K562 (cell line): ENCODE measurements around the gene SPATS2L. TPM values are rescaled to one million over a fixed set of nuclear protein-coding genes. Genes with fewer than 3 reads are reported as not detected.

Source experiments
- REST ChIP-seq, 2 experiments: fragments of 450-650 bp; formaldehyde crosslinking in 1 of 2; IDR thresholded peaks; 2 replicates each; pipeline versions ENCODE4 v1.4.0 to v1.6.1; 2014 to 2020; ENCODE audit warnings: mild to moderate bottlenecking in 2 of 2, borderline replicate concordance in 1 of 2, low read depth in 1 of 2
- polyA plus RNA-seq, 8 experiments: library from polyadenylated mRNA; depleted of rRNA in 4 of 8; stranded (reverse) in 5 of 8; unstranded in 3 of 8; fragments of >200 nt; fragmentation: Nextera tagmentation in 2 of 8; fragmentation: Illumina TruSeq in 1 of 8; extraction: Ambion mirVana in 2 of 8; extraction: Trizol in 1 of 8; gene quantifications; 2 replicates each; pipeline versions ENCODE4 v1.2.1 to v1.2.3, GENCODE V29; 2011 to 2014; ENCODE audit warnings: inconsistent platforms in 1 of 8, missing spikeins in 1 of 8
- total RNA-seq, 7 experiments: library from RNA; depleted of rRNA in 6 of 7; stranded (reverse); fragments of >200 nt in 6 of 7; fragmentation: Illumina TruSeq in 2 of 7; extraction: Trizol in 2 of 7; gene quantifications; 2 replicates each; pipeline versions ENCODE4 v1.2.1 to v1.2.3, GENCODE V29; 2011 to 2021; ENCODE audit warnings: low replicate concordance in 1 of 7

The SPATS2L gene
- total and polyA plus RNA-seq, 9 of the 15 experiments (the other 6 are each of a cell fraction or from before 2014, with no cell fraction given): 11.3 to 41.5 (median 24.9) TPM

DNA sequence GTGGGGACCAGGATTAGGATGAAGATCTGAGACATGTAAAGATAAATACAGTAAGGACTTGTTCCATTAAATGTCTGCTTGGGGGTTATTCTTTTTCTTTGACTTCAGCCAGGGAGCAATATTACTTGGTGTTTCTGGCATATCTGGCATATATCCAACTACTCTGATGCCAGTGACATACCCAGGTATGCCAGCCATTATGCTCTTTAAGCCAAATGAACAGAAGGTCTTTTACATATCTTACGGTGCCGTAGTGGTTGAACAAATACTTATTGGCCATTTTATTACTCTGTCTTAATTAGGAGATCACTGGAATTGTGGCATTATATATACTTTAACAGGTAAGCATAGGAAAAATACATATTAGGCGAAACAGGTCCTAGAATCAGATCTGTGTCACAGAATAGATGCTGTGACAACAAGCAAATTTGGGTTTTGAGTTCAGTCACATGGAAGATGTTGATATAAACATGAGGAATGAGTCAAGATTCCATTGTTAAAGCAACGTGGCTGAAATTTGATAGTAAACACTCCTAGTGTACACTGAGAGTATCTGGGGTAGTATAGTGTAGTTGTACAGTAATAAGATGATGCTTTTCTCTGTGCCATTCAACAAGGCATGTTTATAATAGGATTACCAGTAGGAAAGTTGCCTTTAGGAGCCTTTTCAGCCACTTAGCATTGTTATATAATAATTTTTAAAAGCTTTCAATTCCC is 140.8 kb downstream of the SPATS2L start (continued):
- TF ChIP-seq REST (IDR thresholded peaks at IDR 0.05; ENCODE audit: borderline replicate concordance) (no peak), REST (CRISPR knock-in tag; IDR thresholded peaks at IDR 0.05; ENCODE audit: low read depth) (no peak)
